Brain microvascular endothelial cell (primary cell): ENCODE results near the gene COL26A1.
"Not testable (repeated sequence)": the region's sequence is repeated elsewhere in the genome, so short reads cannot be mapped to it uniquely, and the experiment has no call there.

ENCODE experiments used
- DNase-seq: peaks from one replicate; pipeline ENCODE4 v3.0.0-alpha.2; 2020
- H3K27ac ChIP-seq: fragments of 250-450 bp; sonication (Bioruptor Pico); 2 replicates; pipeline ENCODE4 v1.5.1; 2020; ENCODE audit warnings: mild to moderate bottlenecking, moderate library complexity
- H3K27me3 ChIP-seq: fragments of 250-450 bp; sonication (Bioruptor Pico); replicated peaks from 2 replicates; pipeline ENCODE4 v1.5.1; 2020; ENCODE audit warnings: mild to moderate bottlenecking
- H3K36me3 ChIP-seq: fragments of 250-450 bp; sonication (Bioruptor Pico); replicated peaks from 2 replicates; pipeline ENCODE4 v1.5.1; 2020; ENCODE audit warnings: mild to moderate bottlenecking
- H3K4me3 ChIP-seq: 2 replicates; pipeline ENCODE4 v1.5.1; 2011; ENCODE audit warnings: low read depth, mild to moderate bottlenecking, control low read depth, low read length, moderate library complexity
- in situ Hi-C: cut with HindIII; loops from 2 replicates; pipeline ENCODE4 v1.10.0; 2017; ENCODE audit warnings: low sequenced_read_pairs, low pct_ligation_motif_present
- TF ChIP-seq, protein P1 (sequence below): IDR thresholded peaks from 2 replicates; pipeline ENCODE4 v1.5.1; 2011; ENCODE audit warnings: low read depth, mild to moderate bottlenecking, moderate library complexity, low read length, control low read depth, inconsistent platforms; ENCODE audit errors: missing control alignments

COL26A1 gene

GRCh38 chr7:101426303-101427011 is 63.8 kb downstream of the COL26A1 start:
- no peak for DNase-seq

GRCh38 chr7:101428093-101428866 is 65.6 kb downstream of the COL26A1 start:
- H3K4me3 ChIP-seq, result no peak overlapping the region
- no peaks in the 10 kb centered on the region for H3K36me3 ChIP-seq
- H3K27ac ChIP-seq, result no peak overlapping the region
- no peaks in the 10 kb centered on the region for H3K27me3 ChIP-seq
- no peak for DNase-seq
- TF ChIP-seq, protein P1, sequence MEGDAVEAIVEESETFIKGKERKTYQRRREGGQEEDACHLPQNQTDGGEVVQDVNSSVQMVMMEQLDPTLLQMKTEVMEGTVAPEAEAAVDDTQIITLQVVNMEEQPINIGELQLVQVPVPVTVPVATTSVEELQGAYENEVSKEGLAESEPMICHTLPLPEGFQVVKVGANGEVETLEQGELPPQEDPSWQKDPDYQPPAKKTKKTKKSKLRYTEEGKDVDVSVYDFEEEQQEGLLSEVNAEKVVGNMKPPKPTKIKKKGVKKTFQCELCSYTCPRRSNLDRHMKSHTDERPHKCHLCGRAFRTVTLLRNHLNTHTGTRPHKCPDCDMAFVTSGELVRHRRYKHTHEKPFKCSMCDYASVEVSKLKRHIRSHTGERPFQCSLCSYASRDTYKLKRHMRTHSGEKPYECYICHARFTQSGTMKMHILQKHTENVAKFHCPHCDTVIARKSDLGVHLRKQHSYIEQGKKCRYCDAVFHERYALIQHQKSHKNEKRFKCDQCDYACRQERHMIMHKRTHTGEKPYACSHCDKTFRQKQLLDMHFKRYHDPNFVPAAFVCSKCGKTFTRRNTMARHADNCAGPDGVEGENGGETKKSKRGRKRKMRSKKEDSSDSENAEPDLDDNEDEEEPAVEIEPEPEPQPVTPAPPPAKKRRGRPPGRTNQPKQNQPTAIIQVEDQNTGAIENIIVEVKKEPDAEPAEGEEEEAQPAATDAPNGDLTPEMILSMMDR, result no peak
- in situ Hi-C loops, result no loop called here

More at GRCh38 chr7:101426303-101427011, 63.8 kb downstream of the COL26A1 start:
- no peaks in the 10 kb centered on the region for H3K36me3 ChIP-seq
- H3K27ac ChIP-seq, result no peak overlapping the region
- in situ Hi-C loops, result no loop called here
- no peaks in the 10 kb centered on the region for H3K27me3 ChIP-seq
- no peak overlapping the region for H3K4me3 ChIP-seq
- TF ChIP-seq, protein P1, result no peak

- Histone ChIP-seq H3K27ac (no peak overlapping the region), H3K27me3 (peaks cover 17% of the 10 kb centered on the region), H3K36me3 (no peaks in the 10 kb centered on the region), H3K4me3 (no peak overlapping the region)
- TF ChIP-seq, protein P1, result no peak
- DNase-seq, result no peak
- in situ Hi-C loops, result no loop called here
These were observed 69.6 kb downstream of the COL26A1 start for GRCh38 chr7:101432316-101432715.

DNA sequence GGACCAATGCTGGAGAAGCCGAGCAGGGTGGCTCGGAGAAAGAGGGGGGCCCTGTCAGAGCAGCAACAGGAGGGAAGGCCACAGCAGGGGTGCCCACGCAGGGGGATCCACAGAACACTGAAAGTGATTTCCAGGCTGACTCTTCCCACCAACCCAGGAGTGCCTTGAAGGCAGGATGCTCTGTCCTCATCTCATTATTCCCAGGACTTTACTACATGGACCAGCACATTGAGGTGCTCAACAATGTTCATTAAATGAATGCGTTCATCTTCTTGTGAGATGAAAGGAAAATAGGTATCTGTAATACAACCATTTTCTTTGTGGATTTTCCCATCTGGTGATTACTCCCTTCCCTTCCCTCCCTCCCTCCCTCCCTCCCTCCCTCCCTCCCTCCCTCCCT is 71.0 kb downstream of the COL26A1 start:
- in situ Hi-C loops, result no loop called here
- TF ChIP-seq, protein P1, result no peak
- no peak overlapping the region for H3K4me3 ChIP-seq

DNA sequence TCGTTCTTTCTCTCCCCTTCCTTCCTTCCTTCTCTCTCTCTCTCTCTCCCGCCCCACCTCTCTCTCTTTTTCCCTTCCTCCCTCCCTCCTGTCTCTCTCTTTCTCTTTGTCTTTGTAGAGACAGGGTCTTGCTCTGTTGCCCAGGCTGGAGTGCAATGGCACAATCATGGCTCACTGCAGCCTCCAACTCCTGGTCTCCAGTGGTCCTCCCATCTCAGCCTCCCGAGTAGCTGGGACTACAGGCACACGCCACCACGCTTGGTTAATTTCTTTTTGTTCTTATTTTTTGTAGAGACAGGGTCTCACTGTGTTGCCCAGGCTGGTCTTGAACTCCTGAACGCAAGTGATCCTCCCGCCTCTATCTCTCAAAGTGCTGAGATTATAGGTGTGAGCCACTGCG is 71.5 kb downstream of the COL26A1 start:
- in situ Hi-C loops, H3K36me3 ChIP-seq, DNase-seq, H3K4me3 ChIP-seq, H3K27ac ChIP-seq: not testable (repeated sequence)
- peaks cover 17% of the 10 kb centered on the region for H3K27me3 ChIP-seq

More for the DNA sequence above, 71.0 kb downstream of the COL26A1 start:
- H3K27ac ChIP-seq, result no peak overlapping the region
- H3K27me3 ChIP-seq, result peaks cover 17% of the 10 kb centered on the region
- DNase-seq, result no peak
- no peaks in the 10 kb centered on the region for H3K36me3 ChIP-seq

DNA sequence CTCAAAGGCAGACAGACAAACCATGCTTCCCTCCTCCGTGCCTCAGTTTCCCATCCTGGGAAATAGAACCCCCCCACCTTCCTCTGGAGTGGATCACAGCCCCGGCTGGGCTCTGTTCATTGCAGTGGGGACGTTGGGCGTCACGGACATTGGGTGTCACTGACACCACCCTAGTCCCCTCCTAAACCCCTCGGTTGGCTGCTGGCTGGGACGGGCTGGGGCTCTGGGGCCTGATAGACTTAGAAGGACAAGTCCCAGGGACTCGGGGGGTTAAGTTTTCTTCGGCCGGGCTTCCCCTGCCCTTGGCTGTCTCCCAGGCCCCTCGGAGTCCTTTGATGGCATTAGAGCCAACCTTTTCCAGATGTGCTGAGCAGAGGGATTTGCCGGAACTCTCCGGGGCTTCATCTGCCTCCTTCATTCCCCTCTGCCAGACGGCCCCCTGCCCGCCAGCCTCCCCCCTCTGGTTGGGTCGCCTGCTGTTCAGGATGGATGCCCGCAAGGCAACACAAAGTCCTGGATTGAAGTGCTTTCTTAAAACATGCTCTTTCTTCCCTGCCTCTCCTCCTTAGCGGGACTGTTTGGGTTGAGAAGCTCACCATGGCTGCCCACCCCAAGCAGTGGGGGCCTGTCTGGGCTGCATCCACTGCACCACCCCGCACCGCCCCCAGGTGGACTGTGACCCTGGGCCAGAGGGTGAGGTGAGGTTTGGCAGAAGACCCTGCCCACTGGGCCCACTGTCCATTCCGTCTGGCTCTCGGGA is 73.0 kb downstream of the COL26A1 start:
- DNase-seq, result no peak
- Histone ChIP-seq H3K27me3 (peaks cover 17% of the 10 kb centered on the region), H3K27ac (no peak overlapping the region), H3K4me3 (no peak overlapping the region), H3K36me3 (no peaks in the 10 kb centered on the region)
- in situ Hi-C loops, result no loop called here
- TF ChIP-seq, protein P1, result no peak
